ENCODE data around the gene SLC25A26. TPM values are rescaled to one million over a fixed set of nuclear protein-coding genes. Genes with fewer than 3 reads are reported as not detected.

The SLC25A26 gene
- total RNA-seq, 1 donor from 2014 or later, result 41.2 TPM

GRCh38 chr3:66255865-66256264 is 35.1 kb downstream of the SLC25A26 start:
- no peak for DNase-seq (ENCODE audit: low read depth)
- no peak overlapping the region for H3K4me3 ChIP-seq (ENCODE audit: low read depth, low read length)
- TF ChIP-seq, protein P1, sequence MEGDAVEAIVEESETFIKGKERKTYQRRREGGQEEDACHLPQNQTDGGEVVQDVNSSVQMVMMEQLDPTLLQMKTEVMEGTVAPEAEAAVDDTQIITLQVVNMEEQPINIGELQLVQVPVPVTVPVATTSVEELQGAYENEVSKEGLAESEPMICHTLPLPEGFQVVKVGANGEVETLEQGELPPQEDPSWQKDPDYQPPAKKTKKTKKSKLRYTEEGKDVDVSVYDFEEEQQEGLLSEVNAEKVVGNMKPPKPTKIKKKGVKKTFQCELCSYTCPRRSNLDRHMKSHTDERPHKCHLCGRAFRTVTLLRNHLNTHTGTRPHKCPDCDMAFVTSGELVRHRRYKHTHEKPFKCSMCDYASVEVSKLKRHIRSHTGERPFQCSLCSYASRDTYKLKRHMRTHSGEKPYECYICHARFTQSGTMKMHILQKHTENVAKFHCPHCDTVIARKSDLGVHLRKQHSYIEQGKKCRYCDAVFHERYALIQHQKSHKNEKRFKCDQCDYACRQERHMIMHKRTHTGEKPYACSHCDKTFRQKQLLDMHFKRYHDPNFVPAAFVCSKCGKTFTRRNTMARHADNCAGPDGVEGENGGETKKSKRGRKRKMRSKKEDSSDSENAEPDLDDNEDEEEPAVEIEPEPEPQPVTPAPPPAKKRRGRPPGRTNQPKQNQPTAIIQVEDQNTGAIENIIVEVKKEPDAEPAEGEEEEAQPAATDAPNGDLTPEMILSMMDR (IDR thresholded peaks at IDR 0.05; ENCODE audit: insufficient read depth, low read length, poor library complexity, severe bottlenecking), result no peak
- no peaks in the 10 kb centered on the region for H3K36me3 ChIP-seq (ENCODE audit: control insufficient read depth, insufficient read depth, low read length)
- no peaks in the 10 kb centered on the region for H3K27me3 ChIP-seq (ENCODE audit: control insufficient read depth, insufficient read depth, low read length)

- H3K36me3 ChIP-seq (ENCODE audit: control insufficient read depth, insufficient read depth, low read length), result no peaks in the 10 kb centered on the region
- no peak for DNase-seq (ENCODE audit: low read depth)
- H3K27me3 ChIP-seq (ENCODE audit: control insufficient read depth, insufficient read depth, low read length), result no peaks in the 10 kb centered on the region
- H3K4me3 ChIP-seq (ENCODE audit: low read depth, low read length), result no peak overlapping the region
- TF ChIP-seq, protein P1 (IDR thresholded peaks at IDR 0.05; ENCODE audit: insufficient read depth, low read length, poor library complexity, severe bottlenecking), result no peak
Measured at GRCh38 chr3:66256806-66257205, 36.0 kb downstream of the SLC25A26 start.

- TF ChIP-seq, protein P1 (IDR thresholded peaks at IDR 0.05; ENCODE audit: insufficient read depth, low read length, poor library complexity, severe bottlenecking), result no peak
- no peaks in the 10 kb centered on the region for H3K36me3 ChIP-seq (ENCODE audit: control insufficient read depth, insufficient read depth, low read length)
- no peaks in the 10 kb centered on the region for H3K27me3 ChIP-seq (ENCODE audit: control insufficient read depth, insufficient read depth, low read length)
- no peak overlapping the region for H3K4me3 ChIP-seq (ENCODE audit: low read depth, low read length)
- DNase-seq (ENCODE audit: low read depth), result no peak
Measured at GRCh38 chr3:66259566-66260255, 38.9 kb downstream of the SLC25A26 start.

- Histone ChIP-seq H3K36me3 (ENCODE audit: control insufficient read depth, insufficient read depth, low read length) (no peaks in the 10 kb centered on the region), H3K27me3 (ENCODE audit: control insufficient read depth, insufficient read depth, low read length) (no peaks in the 10 kb centered on the region), H3K4me3 (ENCODE audit: low read depth, low read length) (no peak overlapping the region)
- TF ChIP-seq, protein P1 (IDR thresholded peaks at IDR 0.05; ENCODE audit: insufficient read depth, low read length, poor library complexity, severe bottlenecking), result no peak
- DNase-seq (ENCODE audit: low read depth), result no peak
Measured at GRCh38 chr3:66260431-66260830, 39.6 kb downstream of the SLC25A26 start.

DNA sequence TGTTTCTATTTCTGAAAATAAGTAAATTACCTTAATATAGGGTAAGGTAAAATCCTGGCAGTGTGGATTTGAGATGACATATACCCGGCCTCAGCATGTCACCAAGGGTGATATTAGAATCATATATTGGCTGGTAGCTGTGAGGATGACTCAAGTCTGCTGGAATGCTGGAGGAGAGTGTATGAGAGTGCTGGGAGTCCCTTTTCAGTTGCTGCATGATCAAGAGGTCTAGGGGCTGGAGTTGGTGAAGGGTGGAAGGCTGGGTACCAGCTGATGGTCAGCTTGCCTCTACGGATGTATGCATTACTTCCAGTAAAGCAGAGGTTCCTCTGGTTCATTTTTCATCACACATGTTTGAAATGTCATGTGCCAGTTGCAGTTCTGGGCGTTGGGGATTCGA is 40.6 kb downstream of the SLC25A26 start:
- H3K36me3 ChIP-seq (ENCODE audit: control insufficient read depth, insufficient read depth, low read length), result no peaks in the 10 kb centered on the region
- TF ChIP-seq, protein P1 (IDR thresholded peaks at IDR 0.05; ENCODE audit: insufficient read depth, low read length, poor library complexity, severe bottlenecking), result no peak
- no peak for DNase-seq (ENCODE audit: low read depth)
- no peak overlapping the region for H3K4me3 ChIP-seq (ENCODE audit: low read depth, low read length)
- no peaks in the 10 kb centered on the region for H3K27me3 ChIP-seq (ENCODE audit: control insufficient read depth, insufficient read depth, low read length)

DNA sequence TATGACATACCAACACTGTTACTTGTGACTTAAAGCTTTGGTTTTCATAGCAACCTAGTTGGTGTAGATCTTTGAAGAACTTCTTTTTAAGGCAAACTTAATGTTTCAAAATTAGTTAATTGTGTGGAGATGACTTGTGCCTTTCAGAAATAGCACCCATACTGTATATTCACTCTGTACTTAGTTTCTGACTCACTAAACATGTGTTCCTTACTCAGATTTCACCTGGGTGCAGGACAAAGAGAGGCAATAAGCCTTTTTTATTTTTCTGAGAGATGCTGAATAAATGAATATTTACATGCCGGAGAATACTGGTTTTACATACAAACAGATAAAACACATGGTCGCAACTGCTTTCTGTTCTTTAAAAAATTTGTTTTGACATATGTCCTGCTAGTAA is 44.8 kb downstream of the SLC25A26 start:
- Histone ChIP-seq H3K36me3 (ENCODE audit: control insufficient read depth, insufficient read depth, low read length) (no peaks in the 10 kb centered on the region), H3K4me3 (ENCODE audit: low read depth, low read length) (no peak overlapping the region), H3K27me3 (ENCODE audit: control insufficient read depth, insufficient read depth, low read length) (no peaks in the 10 kb centered on the region)
- TF ChIP-seq, protein P1 (IDR thresholded peaks at IDR 0.05; ENCODE audit: insufficient read depth, low read length, poor library complexity, severe bottlenecking), result no peak
- DNase-seq (ENCODE audit: low read depth), result no peak
